ENCODE measurements around the gene CAPN1. TPM values are rescaled to one million over a fixed set of nuclear protein-coding genes. Genes with fewer than 3 reads are reported as not detected.

The CAPN1 gene
- total RNA-seq, 1 donor from 2014 or later: 191 TPM

DNA sequence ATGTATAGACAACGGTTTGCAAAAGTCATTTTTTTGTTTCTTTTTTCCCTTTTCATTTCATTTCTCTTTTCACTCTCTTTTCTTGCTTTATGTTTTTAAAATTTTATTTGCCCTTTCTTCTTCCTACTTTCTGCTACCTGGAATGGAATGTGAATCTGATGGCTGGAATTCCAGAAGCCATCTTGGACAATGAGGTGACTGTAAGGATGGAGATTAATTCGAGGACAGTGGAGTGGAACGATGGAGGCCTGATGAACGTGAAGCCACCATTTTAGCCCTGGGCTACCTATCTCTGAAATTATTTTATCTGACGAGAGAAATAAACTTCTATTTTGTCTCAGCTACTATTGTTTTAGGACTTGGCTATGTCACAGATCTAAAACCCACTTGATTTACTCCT lies 77.3 kb downstream of the CAPN1 start:
- intact Hi-C loops (cut with micrococcal nuclease): no loop called here

DNA sequence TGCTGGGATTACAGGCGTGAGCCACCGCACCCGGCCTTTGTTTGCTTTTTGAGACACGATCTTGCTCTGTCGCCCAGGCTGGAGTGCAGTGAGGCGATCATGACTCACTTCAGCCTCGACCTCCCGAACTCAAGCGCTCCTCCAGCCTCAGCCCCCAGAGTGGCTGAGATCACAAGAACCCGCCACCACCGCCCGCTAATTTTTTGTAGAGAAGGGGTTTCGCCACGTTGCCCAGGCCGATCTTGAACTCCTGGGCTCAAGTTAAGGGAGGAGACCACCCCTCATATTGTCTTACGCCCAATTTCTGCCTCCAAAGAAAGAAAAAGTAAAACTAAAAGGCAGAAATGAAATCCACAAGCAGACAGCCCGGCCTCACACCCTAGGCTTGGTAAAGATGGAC lies 78.6 kb downstream of the CAPN1 start:
- intact Hi-C loops (cut with micrococcal nuclease): loop anchor here (2.0 to 5.0 kb wide), 4 partner anchors 80 to 450 kb away; partner anchors contain the start of genes CAPN1, MEN1, SNX15 and SYVN1

- intact Hi-C loops (cut with micrococcal nuclease): loop anchor here (1.0 to 5.0 kb wide), 7 partner anchors 36 to 450 kb away; partner anchors contain the start of genes CAPN1, FAU, MEN1 and MRPL49
Observed at GRCh38 chr11:65260756-65261590, 79.2 kb downstream of the CAPN1 start.

Other genes starting within 250 kb of the CAPN1 start
- gene GPHA2, start 246.0 kb upstream of the CAPN1 start, total RNA-seq: not detected in 2 replicates
- gene MAJIN, start 209.8 kb upstream of the CAPN1 start, total RNA-seq: not detected in 2 replicates
- gene BATF2, start 185.0 kb upstream of the CAPN1 start, total RNA-seq: 0.10 TPM in 1 of 2 replicates, not detected in the other
- gene ARL2, start 167.8 kb upstream of the CAPN1 start, total RNA-seq: 55.8 and 57.9 TPM in 2 replicates
- 29.9 and 35.8 TPM in 2 replicates for gene SNX15, start 154.5 kb upstream of the CAPN1 start, total RNA-seq
- 17.0 and 17.5 TPM in 2 replicates for gene SAC3D1, start 140.7 kb upstream of the CAPN1 start, total RNA-seq
- 14.1 and 14.4 TPM in 2 replicates for gene NAALADL1, start 123.4 kb upstream of the CAPN1 start, total RNA-seq
- gene CDCA5, start 97.9 kb upstream of the CAPN1 start, total RNA-seq: 70.7 and 72.1 TPM in 2 replicates
- 31.2 and 33.9 TPM in 2 replicates for gene ZFPL1, start 97.7 kb upstream of the CAPN1 start, total RNA-seq
- gene VPS51, start 85.7 kb upstream of the CAPN1 start, total RNA-seq: 145 and 152 TPM in 2 replicates
- 19.7 and 25.4 TPM in 2 replicates for gene TM7SF2, start 70.1 kb upstream of the CAPN1 start, total RNA-seq
- 11.5 and 11.9 TPM in 2 replicates for gene ZNHIT2, start 64.2 kb upstream of the CAPN1 start, total RNA-seq
- 978 and 991 TPM in 2 replicates for gene FAU, start 59.8 kb upstream of the CAPN1 start, total RNA-seq
- gene MRPL49, start 59.6 kb upstream of the CAPN1 start, total RNA-seq: 50.1 and 57.6 TPM in 2 replicates
- 53.2 and 67.2 TPM in 2 replicates for gene SYVN1, start 47.4 kb upstream of the CAPN1 start, total RNA-seq
- not detected in 2 replicates for gene SPDYC, start 11.7 kb upstream of the CAPN1 start, total RNA-seq
- gene POLA2, start 80.0 kb downstream of the CAPN1 start, total RNA-seq: 51.9 and 53.2 TPM in 2 replicates
- gene CDC42EP2, start 132.9 kb downstream of the CAPN1 start, total RNA-seq: 1.1 and 1.6 TPM in 2 replicates
- 80.9 and 83.2 TPM in 2 replicates for gene DPF2, start 151.9 kb downstream of the CAPN1 start, total RNA-seq
- gene TIGD3, start 172.8 kb downstream of the CAPN1 start, total RNA-seq: 0.34 and 0.51 TPM in 2 replicates
- 26.0 and 26.8 TPM in 2 replicates for gene SLC25A45, start 200.7 kb downstream of the CAPN1 start, total RNA-seq
- 57.5 and 61.6 TPM in 2 replicates for gene FRMD8, start 204.7 kb downstream of the CAPN1 start, total RNA-seq
- 1,002 TPM in 2 replicates for gene NEAT1, start 240.9 kb downstream of the CAPN1 start, total RNA-seq

Data from T-helper 1 cell treated with Interleukin-12 subunit alpha and Interleukin-12 subunit beta and Interleukin-4 antibody, amounts not matched to agents 30 ng/mL and 1 ng/mL, for 36 hours (primary cell).